ENCODE results near the gene SUPT20HL2. TPM values are rescaled to one million over a fixed set of nuclear protein-coding genes. Genes with fewer than 3 reads are reported as not detected.
"Not testable (repeated sequence)": the region's sequence is repeated elsewhere in the genome, so short reads cannot be mapped to it uniquely, and the experiment has no call there.

SUPT20HL2 gene
- total RNA-seq (not detected), polyA plus RNA-seq (not detected)

DNA sequence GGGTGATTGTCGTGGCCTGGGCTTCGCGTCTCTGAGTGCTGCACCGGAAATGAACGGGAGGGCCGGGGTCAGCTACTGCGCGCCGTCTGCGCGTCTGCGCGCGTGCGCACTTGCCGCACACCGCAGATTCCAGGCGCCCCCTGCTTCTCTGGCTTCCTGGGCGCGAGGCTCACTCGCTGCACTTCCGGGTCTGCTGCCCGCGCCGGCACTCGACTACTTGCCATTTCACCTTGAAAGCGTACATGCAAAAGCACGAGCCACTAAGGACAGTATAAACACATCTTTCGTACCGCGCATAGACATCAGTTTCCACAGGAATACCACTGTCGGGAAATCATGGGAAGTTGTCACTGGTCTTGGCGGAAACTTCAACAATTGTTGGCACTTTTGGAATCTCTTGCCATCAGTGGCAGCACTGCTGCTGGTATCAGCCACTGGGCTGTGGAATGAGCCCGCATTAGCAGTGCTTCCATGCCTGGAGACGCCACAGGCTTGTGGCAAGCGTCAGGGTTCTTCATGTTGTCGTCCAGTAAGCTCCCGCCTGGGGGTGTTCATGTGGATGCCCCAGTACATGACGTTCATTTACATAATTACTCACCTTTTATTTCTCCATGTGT is at the start of gene SUPT20HL2:
Gene SUPT20HL2, minus strand, starts transcription at position 51 of the 617 bp plus-strand sequence. CDS start 754 bp downstream, outside the sequence.
- ATAC-seq (ENCODE audit: low read depth in 2 of 2) = no peak
- DNase-seq = no peak
- H3K36me3 Mint-ChIP-seq = no peaks in the 10 kb centered on the region
- H3K36me3 ChIP-seq (ENCODE audit: control insufficient read depth, insufficient read depth, low read length) = no peaks in the 10 kb centered on the region
- no peaks in the 10 kb centered on the region for H3K9me3 Mint-ChIP-seq
- no peaks in the 10 kb centered on the region for H3K4me1 Mint-ChIP-seq
- no peak within 1 kb of the TSS for H3K27ac Mint-ChIP-seq
- no peaks in the 10 kb centered on the region for H3K9me3 ChIP-seq (ENCODE audit: control insufficient read depth in 2 of 2, low read length in 2 of 2)
- peaks cover 4% of the 10 kb centered on the region for H3K27me3 Mint-ChIP-seq
- H3K4me1 ChIP-seq (ENCODE audit: control insufficient read depth, insufficient read depth, low read length, poor library complexity, severe bottlenecking) = no peaks in the 10 kb centered on the region
- H3K4me3 ChIP-seq (ENCODE audit: low read depth, low read length) = no peak within 1 kb of the TSS
- no peak within 1 kb of the TSS for H3K4me3 Mint-ChIP-seq
- H3K27ac ChIP-seq (ENCODE audit: insufficient read depth, low read length, poor library complexity, severe bottlenecking) = no peak within 1 kb of the TSS
- H3K27me3 ChIP-seq (ENCODE audit: control insufficient read depth, insufficient read depth, low read length) = no peaks in the 10 kb centered on the region

DNA sequence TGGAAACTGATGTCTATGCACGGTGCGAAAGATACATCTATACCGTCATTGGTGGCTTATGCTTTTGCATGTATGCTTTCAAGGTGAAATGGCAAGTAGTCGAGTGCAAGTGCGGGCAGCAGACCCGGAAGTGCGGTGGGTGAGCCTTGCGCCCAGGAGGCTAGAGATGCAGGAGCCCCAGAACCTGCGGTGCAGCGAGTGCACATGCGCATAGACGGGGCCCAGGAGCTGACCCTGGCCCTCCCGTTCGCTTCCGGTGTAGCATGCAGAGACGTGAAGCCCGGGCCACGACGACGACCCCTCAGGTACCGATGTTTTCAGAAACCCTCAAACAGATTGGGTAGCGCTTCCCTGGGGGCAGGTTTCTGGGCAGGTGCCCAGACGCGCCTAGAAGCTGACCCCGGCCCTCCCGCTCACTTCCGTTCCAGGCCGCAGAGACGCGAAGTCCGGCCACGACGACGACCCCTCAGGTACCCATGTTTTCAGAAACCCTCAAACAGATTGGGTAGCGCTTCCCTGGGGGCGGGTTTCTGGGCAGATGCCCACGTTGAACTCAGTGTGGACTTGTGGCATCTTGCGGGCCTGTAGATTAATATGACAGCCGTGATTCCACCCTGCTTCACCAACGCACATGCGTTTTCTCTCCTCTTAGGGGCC is 48.3 kb upstream of the SUPT20HL2 start:
- not testable (repeated sequence) for H3K36me3 Mint-ChIP-seq; H3K9me3 ChIP-seq (ENCODE audit: control insufficient read depth in 2 of 2, low read length in 2 of 2); H3K4me1 ChIP-seq (ENCODE audit: control insufficient read depth, insufficient read depth, low read length, poor library complexity, severe bottlenecking); H3K27ac Mint-ChIP-seq; DNase-seq; H3K4me1 Mint-ChIP-seq; H3K27me3 Mint-ChIP-seq; H3K4me3 Mint-ChIP-seq; H3K27me3 ChIP-seq (ENCODE audit: control insufficient read depth, insufficient read depth, low read length); H3K27ac ChIP-seq (ENCODE audit: insufficient read depth, low read length, poor library complexity, severe bottlenecking); H3K36me3 ChIP-seq (ENCODE audit: control insufficient read depth, insufficient read depth, low read length); ATAC-seq (ENCODE audit: low read depth in 2 of 2); H3K9me3 Mint-ChIP-seq; H3K4me3 ChIP-seq (ENCODE audit: low read depth, low read length)

DNA sequence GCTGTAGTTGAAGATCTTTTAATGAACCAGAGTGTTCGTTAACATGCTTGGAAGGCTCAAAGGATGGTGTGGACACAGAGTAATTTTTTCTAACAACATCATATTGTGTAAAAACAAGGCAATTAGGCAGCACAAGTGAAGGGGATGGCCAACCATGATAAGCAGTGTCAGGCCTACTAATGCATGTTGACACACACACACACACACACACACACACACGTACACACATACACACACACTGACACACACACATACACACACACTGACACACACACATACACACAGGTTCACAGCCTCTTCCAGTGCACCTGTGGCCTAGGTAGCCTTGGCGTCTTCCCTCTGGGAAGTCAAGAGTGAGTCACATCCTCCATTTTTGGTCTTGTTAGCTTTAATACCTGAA is 46.4 kb upstream of the SUPT20HL2 start, which contains the start of gene SUPT20HL1:
Gene SUPT20HL1, plus strand, starts transcription at position 368 of the 400 bp plus-strand sequence. CDS start 2,122 bp downstream, outside the sequence.
- Mint-ChIP-seq H3K27ac (no peak within 1 kb of the TSS), H3K4me3 (no peak within 1 kb of the TSS)

DNA sequence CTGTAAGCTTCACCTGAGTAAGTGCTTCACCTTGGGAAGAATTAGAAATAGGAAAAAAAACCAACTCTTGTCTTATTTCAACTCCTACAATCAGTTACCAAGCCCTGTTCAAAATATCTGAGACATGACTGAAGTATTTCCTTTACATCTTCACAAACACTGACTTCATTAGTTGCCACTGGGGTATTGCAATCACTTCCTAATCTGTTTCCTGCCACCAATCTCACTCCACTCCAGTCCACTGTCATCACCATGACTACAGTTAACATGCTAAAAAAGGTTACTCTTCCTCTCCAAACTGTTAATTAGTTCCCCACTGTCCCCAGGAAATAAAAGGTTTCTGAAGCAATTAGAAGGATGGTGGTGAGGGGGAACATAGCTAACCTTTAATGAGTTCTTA is 43.2 kb upstream of the SUPT20HL2 start:
- no peaks in the 10 kb centered on the region for H3K9me3 ChIP-seq (ENCODE audit: control insufficient read depth in 2 of 2, low read length in 2 of 2)
- no peak overlapping the region for H3K4me3 Mint-ChIP-seq
- H3K27me3 Mint-ChIP-seq = peaks cover 5% of the 10 kb centered on the region
- no peaks in the 10 kb centered on the region for H3K36me3 ChIP-seq (ENCODE audit: control insufficient read depth, insufficient read depth, low read length)
- ATAC-seq (ENCODE audit: low read depth in 2 of 2) (no peak), DNase-seq (no peak)
- H3K27ac Mint-ChIP-seq = no peak overlapping the region
- H3K27me3 ChIP-seq (ENCODE audit: control insufficient read depth, insufficient read depth, low read length) = no peaks in the 10 kb centered on the region
- peaks cover 0 to 5% (median 0%) of the 10 kb centered on the region in 7 donors for H3K9me3 Mint-ChIP-seq
- no peak overlapping the region for H3K4me3 ChIP-seq (ENCODE audit: low read depth, low read length)
- H3K4me1 ChIP-seq (ENCODE audit: control insufficient read depth, insufficient read depth, low read length, poor library complexity, severe bottlenecking) = no peaks in the 10 kb centered on the region
- no peak overlapping the region for H3K27ac ChIP-seq (ENCODE audit: insufficient read depth, low read length, poor library complexity, severe bottlenecking)
- H3K36me3 Mint-ChIP-seq = no peaks in the 10 kb centered on the region
- H3K4me1 Mint-ChIP-seq = no peaks in the 10 kb centered on the region

More for the DNA sequence above, 46.4 kb upstream of the SUPT20HL2 start, which contains the start of gene SUPT20HL1:
- no peaks in the 10 kb centered on the region for H3K36me3 Mint-ChIP-seq
- ATAC-seq (ENCODE audit: low read depth in 2 of 2) (no peak), DNase-seq (no peak)
- no peaks in the 10 kb centered on the region for H3K4me1 ChIP-seq (ENCODE audit: control insufficient read depth, insufficient read depth, low read length, poor library complexity, severe bottlenecking)
- no peaks in the 10 kb centered on the region for H3K36me3 ChIP-seq (ENCODE audit: control insufficient read depth, insufficient read depth, low read length)
- peaks cover 5% of the 10 kb centered on the region for H3K27me3 Mint-ChIP-seq
- H3K27ac ChIP-seq (ENCODE audit: insufficient read depth, low read length, poor library complexity, severe bottlenecking) = no peak within 1 kb of the TSS
- H3K9me3 ChIP-seq (ENCODE audit: control insufficient read depth in 2 of 2, low read length in 2 of 2) = no peaks in the 10 kb centered on the region
- H3K27me3 ChIP-seq (ENCODE audit: control insufficient read depth, insufficient read depth, low read length) = no peaks in the 10 kb centered on the region
- no peaks in the 10 kb centered on the region for H3K4me1 Mint-ChIP-seq
- peaks cover 0 to 5% (median 0%) of the 10 kb centered on the region in 7 donors for H3K9me3 Mint-ChIP-seq
- no peak within 1 kb of the TSS for H3K4me3 ChIP-seq (ENCODE audit: low read depth, low read length)

DNA sequence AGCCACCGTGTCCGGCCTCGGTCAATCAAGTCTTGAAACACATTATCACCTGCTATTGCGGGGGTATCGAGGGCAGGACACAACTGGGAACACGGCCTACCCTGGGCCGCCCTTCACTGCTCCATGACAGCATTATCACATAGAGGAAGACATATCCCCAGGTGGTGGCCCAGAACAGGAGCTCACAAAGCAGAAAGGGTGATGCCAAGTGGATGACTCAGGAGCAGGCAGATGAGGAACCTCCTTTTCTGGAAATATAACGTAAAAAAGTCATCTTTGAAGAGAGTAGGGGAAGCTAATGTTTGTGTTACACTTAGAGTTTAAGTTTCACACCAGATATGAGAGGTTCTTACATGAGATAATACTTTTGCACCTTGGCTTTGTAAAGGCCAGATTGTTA is 41.2 kb upstream of the SUPT20HL2 start:
- no peak overlapping the region for H3K27ac ChIP-seq (ENCODE audit: insufficient read depth, low read length, poor library complexity, severe bottlenecking)
- Mint-ChIP-seq H3K27me3 (peaks cover 5% of the 10 kb centered on the region), H3K27ac (no peak overlapping the region), H3K4me1 (no peaks in the 10 kb centered on the region), H3K4me3 (no peak overlapping the region), H3K9me3 (peaks cover 0 to 2% (median 0%) of the 10 kb centered on the region in 7 donors), H3K36me3 (no peaks in the 10 kb centered on the region)
- H3K9me3 ChIP-seq (ENCODE audit: control insufficient read depth in 2 of 2, low read length in 2 of 2) = no peaks in the 10 kb centered on the region
- no peaks in the 10 kb centered on the region for H3K36me3 ChIP-seq (ENCODE audit: control insufficient read depth, insufficient read depth, low read length)
- H3K4me3 ChIP-seq (ENCODE audit: low read depth, low read length) = no peak overlapping the region
- no peaks in the 10 kb centered on the region for H3K27me3 ChIP-seq (ENCODE audit: control insufficient read depth, insufficient read depth, low read length)
- DNase-seq = no peak
- H3K4me1 ChIP-seq (ENCODE audit: control insufficient read depth, insufficient read depth, low read length, poor library complexity, severe bottlenecking) = no peaks in the 10 kb centered on the region
- ATAC-seq (ENCODE audit: low read depth in 2 of 2) = no peak

DNA sequence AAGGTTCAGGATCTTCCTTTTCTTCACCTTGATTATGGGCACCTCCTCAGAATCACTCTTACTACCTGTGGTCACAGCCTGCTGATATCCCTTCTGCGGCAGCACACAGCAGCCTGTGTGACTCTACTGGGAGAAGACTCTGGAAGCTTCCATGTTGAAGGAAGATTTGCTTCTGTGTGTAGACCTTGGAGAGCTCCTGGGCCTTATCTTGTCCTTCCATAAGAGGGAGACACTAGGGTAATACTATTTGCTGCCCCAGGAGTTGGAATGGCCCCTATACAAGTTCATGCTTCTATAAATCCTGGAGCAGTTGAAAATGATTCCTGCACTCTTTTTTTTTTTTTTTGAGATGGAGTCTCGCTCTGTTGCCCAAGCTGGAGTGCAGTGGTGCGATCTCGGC is 36.3 kb upstream of the SUPT20HL2 start:
- Histone ChIP-seq H3K9me3 (ENCODE audit: control insufficient read depth in 2 of 2, low read length in 2 of 2) (no peaks in the 10 kb centered on the region), H3K4me3 (ENCODE audit: low read depth, low read length) (no peak overlapping the region), H3K4me1 (ENCODE audit: control insufficient read depth, insufficient read depth, low read length, poor library complexity, severe bottlenecking) (no peaks in the 10 kb centered on the region), H3K27me3 (ENCODE audit: control insufficient read depth, insufficient read depth, low read length) (no peaks in the 10 kb centered on the region), H3K36me3 (ENCODE audit: control insufficient read depth, insufficient read depth, low read length) (no peaks in the 10 kb centered on the region), H3K27ac (ENCODE audit: insufficient read depth, low read length, poor library complexity, severe bottlenecking) (no peak overlapping the region)
- H3K27ac Mint-ChIP-seq = no peak overlapping the region
- ATAC-seq (ENCODE audit: low read depth in 2 of 2) (no peak), DNase-seq (no peak)
- no peak overlapping the region for H3K4me3 Mint-ChIP-seq
- no peaks in the 10 kb centered on the region for H3K27me3 Mint-ChIP-seq
- H3K9me3 Mint-ChIP-seq = peaks cover 0 to 2% (median 0%) of the 10 kb centered on the region in 7 donors
- no peaks in the 10 kb centered on the region for H3K4me1 Mint-ChIP-seq
- no peaks in the 10 kb centered on the region for H3K36me3 Mint-ChIP-seq

DNA sequence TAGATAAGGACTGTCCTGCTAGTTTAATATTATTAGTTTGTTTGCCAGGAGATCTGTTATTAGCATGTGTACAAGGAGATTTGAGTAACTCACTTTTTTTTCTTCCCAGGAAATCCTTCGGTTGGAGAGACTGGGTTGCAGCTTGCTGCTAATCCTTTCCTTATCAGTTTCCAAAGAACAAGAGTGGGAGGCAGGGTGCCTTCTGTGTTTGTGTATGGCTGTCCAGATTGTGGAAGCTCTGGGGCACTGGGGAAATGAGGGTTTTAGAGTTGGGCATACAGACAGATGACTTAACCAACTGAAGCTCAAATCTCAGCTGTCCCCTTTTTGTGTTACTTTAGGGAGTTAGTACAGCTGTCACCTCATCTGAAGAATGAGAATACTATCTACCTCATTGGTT is 34.0 kb upstream of the SUPT20HL2 start:
- H3K4me3 ChIP-seq (ENCODE audit: low read depth, low read length) = no peak overlapping the region
- ATAC-seq (ENCODE audit: low read depth in 2 of 2) (no peak), DNase-seq (no peak)
- Mint-ChIP-seq H3K4me3 (no peak overlapping the region), H3K27ac (no peak overlapping the region), H3K9me3 (peaks cover 0 to 2% (median 0%) of the 10 kb centered on the region in 7 donors), H3K36me3 (no peaks in the 10 kb centered on the region), H3K4me1 (peaks cover 0 to 7% (median 2%) of the 10 kb centered on the region in 4 donors), H3K27me3 (no peaks in the 10 kb centered on the region)
- no peaks in the 10 kb centered on the region for H3K27me3 ChIP-seq (ENCODE audit: control insufficient read depth, insufficient read depth, low read length)
- no peak overlapping the region for H3K27ac ChIP-seq (ENCODE audit: insufficient read depth, low read length, poor library complexity, severe bottlenecking)
- no peaks in the 10 kb centered on the region for H3K4me1 ChIP-seq (ENCODE audit: control insufficient read depth, insufficient read depth, low read length, poor library complexity, severe bottlenecking)
- no peaks in the 10 kb centered on the region for H3K36me3 ChIP-seq (ENCODE audit: control insufficient read depth, insufficient read depth, low read length)
- no peaks in the 10 kb centered on the region for H3K9me3 ChIP-seq (ENCODE audit: control insufficient read depth in 2 of 2, low read length in 2 of 2)

DNA sequence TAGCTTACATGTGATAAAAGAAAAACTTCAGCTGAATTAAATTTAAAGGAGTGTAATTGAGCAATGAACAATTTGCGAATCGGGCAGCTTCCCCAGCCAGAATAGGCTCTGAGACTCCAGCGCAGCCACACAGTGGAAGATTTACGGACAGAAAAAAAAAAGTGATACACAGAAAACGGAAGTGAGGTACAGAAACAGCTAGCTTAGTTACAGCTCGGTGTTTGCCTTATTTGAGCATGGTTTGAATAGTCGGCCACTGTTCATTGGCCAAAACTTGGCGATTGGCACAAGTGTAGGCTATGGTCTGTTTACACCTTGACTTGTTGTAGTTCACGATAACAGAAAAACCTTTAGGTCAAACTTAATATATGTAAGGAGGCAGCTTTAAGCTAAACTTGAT is 29.9 kb upstream of the SUPT20HL2 start:
- peak in 1 of 3 donors; percentile 18 for DNase-seq
- Mint-ChIP-seq H3K9me3 (peaks cover 0 to 2% (median 0%) of the 10 kb centered on the region in 7 donors), H3K36me3 (no peaks in the 10 kb centered on the region), H3K4me3 (peak overlapping the region in 1 of 4 donors; percentile 32), H3K4me1 (peaks cover 0 to 7% (median 2%) of the 10 kb centered on the region in 4 donors), H3K27ac (no peak overlapping the region), H3K27me3 (no peaks in the 10 kb centered on the region)
- H3K36me3 ChIP-seq (ENCODE audit: control insufficient read depth, insufficient read depth, low read length) = no peaks in the 10 kb centered on the region
- ATAC-seq (ENCODE audit: low read depth in 2 of 2) = no peak
- H3K27ac ChIP-seq (ENCODE audit: insufficient read depth, low read length, poor library complexity, severe bottlenecking) = no peak overlapping the region
- H3K4me3 ChIP-seq (ENCODE audit: low read depth, low read length) = no peak overlapping the region
- H3K4me1 ChIP-seq (ENCODE audit: control insufficient read depth, insufficient read depth, low read length, poor library complexity, severe bottlenecking) = no peaks in the 10 kb centered on the region
- H3K27me3 ChIP-seq (ENCODE audit: control insufficient read depth, insufficient read depth, low read length) = no peaks in the 10 kb centered on the region
- no peaks in the 10 kb centered on the region for H3K9me3 ChIP-seq (ENCODE audit: control insufficient read depth in 2 of 2, low read length in 2 of 2)

Measured in CD4-positive, CD25-positive, alpha-beta regulatory T cell (primary cell).